CD4-positive, alpha-beta T cell treated with Interleukin-6 for 4 hours (primary cell): ENCODE results near the gene PTCD2.

Source experiments
- DNase-seq: peaks from one replicate; pipeline ENCODE4 v3.0.0-alpha.2; 2020; ENCODE audit warnings: mixed read lengths

PTCD2 gene

DNA sequence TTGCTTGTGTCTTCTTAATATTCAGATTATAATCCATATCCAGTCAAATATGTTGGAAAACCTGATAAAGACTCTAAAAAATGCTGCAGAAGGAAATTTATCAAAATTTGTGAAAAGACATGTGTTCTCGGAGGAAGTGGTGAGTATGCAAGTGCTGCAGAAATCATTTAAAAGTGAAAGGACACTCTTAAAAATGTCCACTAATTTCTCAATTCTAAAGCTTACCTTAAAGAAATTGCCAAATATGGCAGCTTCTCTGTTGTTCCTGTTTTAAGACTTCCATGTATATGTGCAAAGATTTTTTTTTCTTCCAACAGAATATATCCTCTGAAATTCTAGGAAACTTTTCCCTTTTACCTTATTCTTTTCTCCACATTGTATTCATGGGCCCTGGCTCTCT lies 32.4 kb downstream of the PTCD2 start:
- DNase-seq, result no peak

DNA sequence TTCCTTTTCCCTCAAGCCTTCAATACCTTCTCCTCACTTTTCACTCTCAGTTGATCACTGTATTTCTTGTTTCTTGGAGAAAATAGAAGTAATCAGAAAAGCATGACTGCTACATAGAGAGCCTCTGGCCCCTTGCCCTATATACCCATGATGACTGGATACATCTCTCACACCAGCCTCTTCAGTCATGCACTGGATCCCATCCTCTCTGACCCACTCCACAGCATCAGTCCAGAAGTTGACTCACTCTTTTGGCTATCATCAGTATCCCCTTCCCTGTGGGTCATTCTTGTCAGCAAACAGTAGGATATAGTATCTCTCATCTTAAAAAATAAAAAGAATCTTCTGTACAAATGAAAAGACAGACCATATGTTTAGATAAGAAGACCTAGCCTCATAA lies 32.9 kb downstream of the PTCD2 start:
- no peak for DNase-seq

DNA sequence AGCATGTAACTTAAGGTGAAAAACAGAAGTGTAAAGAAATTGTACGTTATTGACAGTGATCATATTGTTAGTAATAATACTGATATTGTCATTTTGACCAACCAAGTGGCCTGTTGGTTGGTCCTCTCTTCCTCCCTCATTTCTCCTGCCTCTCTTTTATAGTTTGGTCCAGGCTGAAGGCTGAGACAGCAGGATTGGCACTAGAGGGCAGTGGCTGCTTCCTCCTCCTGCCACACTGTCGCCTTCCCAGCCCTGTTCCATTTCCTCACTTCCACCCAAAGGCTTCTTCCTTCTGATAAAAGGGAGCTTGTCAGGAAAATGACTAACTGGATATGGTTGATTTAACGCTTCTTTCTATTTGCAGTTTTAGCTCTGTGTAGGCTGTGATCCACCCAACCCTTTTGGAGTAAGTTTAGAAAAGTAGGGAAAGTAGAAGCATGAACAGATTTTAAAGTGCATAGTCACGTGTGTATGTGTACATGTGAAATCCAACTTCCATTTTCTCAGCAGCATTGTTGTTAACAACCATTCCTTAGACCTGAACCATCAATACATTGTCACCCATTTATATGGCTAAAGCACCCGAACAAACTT lies 35.6 kb downstream of the PTCD2 start:
- DNase-seq, result no peak

DNA sequence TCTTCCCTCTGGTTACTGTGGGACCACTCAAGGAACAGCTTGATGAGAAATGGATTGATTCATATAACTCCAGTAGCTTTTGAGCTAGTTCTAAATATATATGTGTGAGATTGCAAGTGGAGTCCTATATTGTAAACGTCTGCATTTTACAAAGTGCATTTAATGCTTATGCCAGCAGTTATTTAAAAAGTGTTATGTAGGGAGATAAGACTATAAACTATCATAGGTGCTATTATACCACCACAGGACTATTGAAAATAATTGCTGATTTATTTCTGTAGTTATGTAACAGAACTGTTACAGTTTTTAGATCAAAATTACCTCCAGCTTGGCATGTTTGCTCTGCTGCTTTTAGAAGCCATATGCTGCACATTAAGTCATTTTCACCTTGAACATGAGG lies 36.2 kb downstream of the PTCD2 start:
- DNase-seq, result no peak

DNA sequence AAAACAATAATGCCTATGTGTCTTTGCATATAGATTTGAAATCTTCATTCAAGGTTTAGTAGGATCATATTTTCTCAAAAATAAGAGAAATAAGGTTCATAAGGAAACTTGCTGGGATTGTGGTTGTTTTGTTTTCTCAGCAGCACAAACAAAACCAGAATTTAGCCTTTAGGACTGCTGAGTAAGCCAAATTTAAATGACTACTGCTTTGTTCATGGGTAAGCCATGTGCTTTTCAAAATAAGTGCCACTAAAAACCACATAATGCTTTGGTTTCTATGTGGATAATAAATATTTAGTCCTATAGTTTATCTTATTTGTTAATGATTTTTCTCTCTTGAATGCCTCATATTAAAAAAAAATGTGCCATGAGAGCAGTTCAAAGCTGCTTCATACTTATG lies 38.8 kb downstream of the PTCD2 start:
- DNase-seq, result no peak

DNA sequence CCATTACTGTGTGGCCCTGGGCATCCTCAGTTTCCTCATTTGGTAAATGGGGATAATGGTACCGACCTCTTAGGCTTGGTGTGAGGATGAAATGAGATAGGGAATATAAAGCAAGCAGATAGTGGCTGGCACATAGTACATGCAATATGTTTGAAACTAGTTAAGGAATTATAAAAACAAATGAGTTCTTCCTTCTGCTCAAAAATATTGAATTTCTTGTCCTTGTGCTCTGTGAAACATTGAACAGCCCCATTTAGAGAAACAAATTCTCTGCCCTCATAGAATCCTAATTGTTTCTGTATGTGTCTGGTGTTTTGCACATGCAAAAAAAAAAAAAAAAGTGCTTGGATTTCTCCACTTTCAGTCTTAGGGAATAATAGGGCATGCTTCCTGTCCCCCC lies 39.7 kb downstream of the PTCD2 start:
- no peak for DNase-seq

DNA sequence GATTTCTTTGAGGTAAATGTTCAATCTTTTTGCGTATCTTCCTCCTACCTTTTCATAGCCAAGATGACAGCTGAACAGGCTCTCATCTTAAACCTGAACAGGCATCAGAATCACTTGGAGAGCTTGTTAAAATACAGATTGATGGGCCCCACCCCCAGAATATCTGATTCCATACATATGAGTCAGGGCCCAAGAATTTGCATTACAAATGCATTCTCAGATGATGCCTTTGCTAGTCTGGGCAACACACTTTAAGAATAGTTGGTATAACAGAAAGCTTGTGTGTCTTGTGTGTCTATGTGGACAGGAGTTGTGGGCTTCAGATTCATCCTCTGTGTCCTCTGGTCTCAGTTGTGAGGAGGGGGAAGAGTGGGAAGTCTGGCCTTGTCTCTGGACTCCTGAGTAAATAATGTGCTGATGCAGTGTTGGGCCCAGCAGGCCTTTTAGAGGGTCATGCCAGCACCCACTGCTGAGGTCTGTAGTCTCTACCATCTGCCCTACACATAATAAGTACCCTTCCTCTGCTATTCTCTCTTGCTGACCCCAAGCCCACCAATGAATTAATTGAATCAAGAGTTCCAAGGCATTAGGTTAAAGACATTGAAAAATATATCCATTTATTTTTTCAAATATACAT lies 43.1 kb downstream of the PTCD2 start:
- no peak for DNase-seq

DNA sequence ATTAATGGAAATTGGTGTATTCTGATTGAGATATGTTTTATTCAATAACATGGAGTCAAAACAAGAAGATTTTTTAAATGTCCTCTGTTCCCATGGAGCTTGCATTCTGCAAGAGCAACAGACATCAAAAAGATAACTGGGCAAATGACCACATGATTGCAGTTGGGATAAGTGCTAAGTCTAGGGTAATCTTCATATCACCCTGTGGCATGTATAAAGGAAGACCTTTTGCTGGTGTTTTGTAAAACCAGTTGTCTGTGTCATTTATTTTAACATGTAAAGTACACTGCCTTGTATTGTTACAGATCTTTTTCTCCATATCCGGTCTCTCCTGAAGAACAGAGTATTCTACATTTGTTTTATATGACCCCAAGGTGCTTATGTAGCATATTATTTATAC lies 44.0 kb downstream of the PTCD2 start:
- no peak for DNase-seq

DNA sequence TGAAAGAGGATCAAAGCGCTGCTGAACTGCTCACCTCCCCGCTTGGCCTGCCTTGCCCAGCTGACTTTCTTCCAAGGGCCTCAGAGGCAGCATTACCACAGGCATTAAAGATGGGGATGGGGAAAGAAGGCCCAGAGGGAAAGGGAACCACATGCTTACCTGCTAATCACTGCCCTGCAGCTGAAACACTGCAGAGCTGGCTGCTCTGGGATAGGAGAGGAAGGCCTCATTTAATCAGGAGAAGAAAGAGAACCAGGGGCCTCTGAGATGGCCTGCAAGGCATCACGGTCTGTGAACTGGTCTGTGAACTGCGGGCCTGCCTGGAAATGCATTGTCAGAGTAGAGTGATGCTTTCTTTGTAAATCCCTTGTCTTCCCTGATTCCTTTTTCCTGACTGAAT lies 44.8 kb downstream of the PTCD2 start:
- no peak for DNase-seq

DNA sequence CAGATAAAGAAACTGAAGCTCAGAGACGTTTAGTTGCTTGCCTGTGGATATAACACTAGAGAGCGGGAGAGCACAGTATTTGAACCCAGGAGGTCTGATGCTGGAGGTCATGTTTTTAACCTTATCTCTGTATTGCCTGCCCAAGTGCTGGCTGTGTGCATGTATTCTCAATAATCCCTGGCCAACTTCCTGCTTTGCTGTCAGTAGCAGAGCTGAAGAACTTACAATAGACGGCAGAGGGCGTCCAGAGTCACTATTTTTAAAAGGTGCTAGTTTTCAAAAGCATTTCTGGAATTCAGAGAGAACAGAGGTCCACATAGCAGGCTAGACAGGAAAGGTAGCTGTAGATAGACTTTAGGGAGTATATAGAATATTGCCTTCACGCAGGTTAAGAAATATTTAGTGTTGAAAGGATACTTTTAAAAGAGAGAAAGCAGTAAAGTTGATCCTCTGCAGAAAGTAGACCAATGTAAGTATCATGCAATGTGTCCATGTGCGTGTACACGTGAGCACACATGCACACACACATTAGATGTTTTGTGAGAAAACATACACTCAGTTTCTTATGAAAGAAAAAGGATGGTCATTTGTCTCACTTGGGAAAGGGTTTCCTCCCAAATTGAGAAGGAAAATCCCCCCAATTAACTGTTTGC lies 46.3 kb downstream of the PTCD2 start:
- DNase-seq, result peak; percentile 19

DNA sequence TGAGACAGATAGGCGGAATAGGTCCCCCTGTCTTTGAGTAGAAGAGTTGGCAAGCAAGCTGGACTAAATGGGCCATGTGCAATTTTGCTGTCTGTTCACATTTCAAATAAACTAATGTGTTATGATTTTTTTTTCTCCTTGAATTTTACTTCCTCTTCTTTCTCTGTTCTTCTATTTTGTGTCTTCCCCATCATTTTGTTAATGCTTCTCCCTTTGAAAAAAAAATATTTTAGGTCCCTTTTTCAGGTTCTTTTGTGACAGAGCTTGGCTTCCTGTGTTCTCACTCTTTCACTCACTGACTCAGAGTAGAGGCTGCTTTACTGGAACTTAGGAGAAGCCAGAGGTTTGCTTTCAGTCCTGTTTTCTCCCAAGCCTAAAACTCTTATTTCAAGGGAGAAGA lies 48.1 kb downstream of the PTCD2 start:
- no peak for DNase-seq

DNA sequence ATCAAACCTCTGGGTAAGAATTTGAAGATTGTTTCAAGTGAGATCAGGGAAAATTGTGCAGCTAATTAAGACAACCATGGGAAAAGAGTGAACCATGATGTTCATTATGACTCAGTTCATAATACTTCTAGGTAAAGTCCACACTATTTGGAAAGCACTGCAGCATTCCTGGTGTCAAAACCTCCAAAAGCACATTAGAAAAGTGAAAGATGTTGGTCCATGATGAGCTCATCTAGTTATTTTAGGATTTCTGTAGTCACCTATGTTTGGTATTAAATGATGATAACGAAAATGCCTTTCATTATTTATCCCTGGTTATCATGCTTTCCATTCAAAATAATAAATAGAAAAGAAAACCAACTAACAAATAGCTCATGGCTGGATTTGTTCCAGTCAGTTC lies 49.1 kb downstream of the PTCD2 start:
- no peak for DNase-seq

DNA sequence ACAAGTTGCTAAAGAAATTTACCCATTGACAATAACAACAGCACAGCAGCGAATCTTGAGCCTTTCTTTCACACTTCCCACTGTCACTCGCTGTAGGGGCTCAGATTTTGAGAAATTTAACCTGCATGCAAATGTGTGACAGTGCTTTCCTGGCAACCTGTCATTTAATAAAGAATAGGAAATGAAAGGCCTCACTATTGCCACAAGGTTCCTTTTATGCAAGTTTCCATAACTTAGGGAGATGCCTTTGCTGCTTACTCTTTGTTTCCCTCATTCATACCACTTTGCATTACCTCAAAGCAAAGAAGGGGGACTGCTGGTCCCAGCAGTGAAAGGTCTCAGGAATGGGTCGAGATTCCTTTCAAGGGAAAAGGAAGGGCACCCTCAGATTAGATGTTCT lies 49.5 kb downstream of the PTCD2 start:
- no peak for DNase-seq

DNA sequence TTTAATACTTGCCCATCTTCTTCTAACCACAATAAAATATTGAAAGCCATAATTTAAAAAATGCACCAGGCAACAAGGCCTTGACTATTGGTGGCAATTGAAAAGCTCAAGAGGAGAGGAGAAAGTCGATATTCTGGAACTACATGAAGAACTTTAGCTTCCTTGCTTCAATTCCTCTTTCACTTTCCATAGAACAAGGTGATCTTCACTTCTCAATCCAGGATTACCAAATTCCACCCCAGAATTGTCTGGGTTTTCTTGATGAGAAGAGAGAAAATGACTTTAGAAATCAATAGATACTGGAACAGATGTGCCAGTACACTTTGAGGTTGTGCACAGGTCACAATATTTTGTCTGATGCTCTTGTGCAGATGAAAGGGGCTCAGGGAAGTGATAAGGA lies 52.2 kb downstream of the PTCD2 start:
- no peak for DNase-seq

DNA sequence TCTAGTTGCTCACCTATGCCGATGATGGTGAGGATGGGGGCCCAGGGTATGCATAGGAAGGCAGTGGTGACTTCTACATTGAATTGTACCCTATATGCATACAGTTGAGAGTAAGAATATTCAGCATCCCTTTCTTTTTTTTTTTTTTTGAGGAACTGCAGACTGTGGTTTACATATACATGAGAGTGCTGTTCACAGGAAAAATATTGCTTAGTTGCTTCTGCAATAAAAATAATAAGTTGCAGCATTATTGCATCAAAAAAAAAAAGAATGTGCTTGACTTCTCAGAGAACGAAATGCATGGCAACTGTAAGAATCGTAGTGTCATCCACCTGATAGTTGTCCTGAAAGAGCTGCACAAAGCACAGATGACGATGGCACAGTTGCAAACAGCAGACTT lies 52.8 kb downstream of the PTCD2 start:
- no peak for DNase-seq

DNA sequence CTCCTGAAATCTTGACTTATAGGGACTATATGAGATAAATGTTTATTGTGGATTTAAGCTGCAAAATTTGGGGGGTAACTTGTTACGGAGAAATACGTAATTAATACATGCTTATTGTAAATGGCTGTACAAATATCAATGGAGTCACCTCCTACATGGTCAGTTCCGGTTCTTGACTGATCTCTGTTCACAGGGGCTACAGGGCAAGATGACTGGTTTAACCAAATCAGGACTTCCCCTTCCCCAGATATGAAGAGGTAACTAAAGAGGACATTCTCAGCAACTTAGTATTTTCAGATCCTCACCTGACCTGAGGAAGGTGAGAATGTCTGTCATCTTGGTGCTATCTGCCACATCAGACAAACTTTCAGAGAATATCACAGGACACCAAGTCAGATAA lies 54.7 kb downstream of the PTCD2 start:
- no peak for DNase-seq

DNA sequence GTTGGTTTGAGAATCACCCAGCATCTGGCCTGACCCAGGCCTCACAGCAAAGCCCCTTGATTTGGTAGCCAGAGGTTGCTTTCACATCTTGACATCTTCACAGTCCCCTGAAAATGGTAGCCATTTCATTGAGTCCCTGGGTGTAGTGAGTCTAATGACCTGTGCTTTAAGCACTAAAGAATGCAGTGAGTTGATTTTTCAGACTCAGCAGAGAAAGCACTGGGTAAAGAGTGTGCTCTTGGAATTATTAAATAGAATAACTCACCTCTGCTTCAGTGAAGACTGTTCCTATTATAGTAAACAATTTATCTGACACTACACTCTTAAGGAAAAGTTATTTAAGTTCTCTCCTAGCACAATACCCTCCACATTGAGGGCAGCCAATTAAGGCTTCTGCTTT lies 56.2 kb downstream of the PTCD2 start:
- DNase-seq, result no peak

DNA sequence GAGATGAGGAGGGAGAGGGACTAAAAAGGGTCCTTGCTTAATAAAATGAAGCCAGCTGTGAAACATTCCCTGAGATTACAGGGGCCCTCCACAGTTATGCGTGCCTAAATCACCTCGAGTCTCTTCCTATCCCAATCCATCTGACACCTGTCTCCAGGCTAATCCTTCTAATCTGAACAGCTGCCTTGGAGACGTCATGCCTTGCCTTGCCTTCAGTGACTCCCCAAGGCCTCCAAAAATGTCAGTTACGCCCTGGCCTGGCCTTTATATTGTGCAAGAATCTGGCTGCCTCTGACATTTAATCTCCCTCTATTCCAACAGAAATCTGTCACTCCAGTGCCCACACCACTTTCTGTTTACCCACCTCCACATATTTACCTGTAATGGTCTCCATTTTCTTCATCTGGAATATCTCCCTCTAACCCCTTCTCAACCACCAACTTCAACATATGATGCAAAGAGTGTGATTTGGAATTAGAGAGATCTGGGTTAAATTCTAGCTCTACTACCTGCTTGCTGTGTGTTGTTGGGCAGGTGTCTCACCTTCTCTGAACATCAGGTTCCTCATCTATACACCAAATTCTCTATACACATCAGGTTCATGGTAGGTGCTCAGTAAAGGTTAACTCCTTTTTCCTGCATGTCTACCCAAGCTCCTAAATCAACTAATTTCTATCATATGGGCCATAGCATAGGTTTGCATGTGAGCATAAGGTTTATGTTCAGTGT lies 57.9 kb downstream of the PTCD2 start:
- DNase-seq, result no peak

DNA sequence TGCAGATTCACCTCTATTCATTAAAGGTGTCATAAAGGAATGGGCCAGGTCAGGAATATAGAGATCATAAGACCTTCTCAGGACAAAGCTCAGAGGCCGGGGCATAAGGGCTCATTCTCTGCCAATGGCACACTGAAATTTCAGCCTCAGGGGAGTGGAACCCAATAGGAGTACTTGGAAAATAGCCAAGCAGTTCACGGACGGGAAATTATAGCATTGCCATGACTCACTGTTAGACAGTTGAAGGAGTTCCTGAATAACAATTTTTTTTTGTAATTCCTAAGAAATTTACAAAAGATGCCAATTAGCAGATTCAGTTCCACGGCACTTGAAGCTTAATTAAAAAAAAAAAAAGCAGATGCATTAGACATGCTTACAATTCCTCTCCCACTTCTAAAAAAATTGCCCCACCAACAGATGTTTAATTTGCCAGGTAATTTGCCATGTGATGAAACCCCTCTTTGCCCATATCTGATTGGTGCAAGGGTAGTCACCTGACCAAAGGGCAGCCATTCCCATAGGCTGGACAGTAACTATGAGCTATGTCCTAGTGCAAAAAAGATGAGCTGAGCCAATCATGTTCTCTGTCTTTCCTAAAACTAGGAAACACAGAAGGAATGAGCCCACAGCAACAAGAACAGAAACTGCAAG lies 58.6 kb downstream of the PTCD2 start:
- no peak for DNase-seq

DNA sequence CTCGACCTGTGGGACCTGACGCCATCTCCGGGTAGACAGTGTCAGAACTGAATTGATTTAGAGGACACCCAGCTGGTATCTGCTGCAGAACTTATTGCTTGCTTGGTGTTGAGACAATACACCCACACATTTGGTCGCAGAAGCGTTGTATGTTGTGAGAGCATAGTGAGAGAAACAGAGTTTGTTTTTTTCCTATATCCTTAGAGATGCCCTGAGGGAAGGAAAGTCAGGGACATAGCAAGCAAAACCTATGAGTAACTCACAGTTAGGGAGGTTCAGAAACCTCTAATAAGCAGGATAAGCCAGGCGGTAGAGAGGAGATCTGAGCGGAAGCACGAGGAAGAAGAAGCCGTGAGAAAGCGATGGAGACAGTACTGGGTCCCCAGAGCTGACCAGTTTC lies 59.8 kb downstream of the PTCD2 start:
- DNase-seq, result no peak

DNA sequence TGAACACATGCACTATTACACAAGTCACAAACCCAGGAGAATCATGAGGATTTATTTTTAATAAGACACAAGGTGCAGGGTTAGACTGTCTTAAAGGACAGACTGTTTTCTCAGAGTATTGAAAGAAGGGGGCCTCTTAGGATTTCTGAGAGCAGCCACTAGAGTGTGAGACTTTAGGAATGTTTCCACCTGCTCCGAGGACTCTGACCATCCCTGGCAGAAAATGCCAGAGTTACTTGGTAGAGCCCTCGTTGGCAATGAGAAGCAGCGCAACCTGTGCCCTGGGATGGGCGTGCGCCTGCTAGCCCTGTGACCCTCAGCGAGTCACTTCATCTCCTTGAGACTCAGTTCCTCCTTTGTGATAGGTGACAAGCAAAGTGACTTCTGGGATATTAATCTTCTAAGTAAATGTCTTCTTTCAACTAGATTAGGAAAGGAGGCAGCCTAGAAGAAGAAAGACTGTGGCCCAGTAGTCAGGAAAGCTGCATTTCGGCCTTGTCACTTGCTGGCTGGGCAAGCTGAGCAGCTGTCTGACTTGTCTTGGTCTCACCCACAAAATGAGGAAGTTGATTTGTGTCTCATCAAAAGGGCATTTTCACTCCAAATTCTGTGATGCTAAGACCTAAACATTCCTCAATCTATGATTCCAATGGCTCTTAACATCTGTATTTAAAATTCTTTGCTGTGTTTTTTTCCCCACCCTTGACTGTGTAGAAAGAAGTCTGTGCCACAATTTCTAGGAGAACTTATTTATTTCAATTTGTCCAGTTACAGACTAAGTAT lies 60.5 kb downstream of the PTCD2 start:
- DNase-seq, result no peak

DNA sequence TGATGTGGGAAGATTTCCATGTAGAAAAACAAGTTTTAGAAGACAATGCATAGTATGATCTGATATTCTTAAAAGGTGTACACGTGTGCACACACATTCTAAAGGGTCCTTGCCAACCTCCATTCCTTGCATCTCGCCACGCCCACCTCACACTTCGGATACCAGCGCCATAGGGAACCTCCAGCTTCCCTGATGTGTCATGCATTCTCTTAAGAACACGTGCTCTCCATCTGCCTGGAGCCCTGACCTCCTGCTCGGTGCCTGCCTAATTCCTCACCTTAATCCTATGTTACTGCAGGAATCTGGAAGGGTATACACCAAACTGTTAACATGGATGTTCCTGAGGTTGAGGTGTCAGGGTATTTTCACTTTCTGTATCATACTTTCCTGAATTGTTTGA lies 63.1 kb downstream of the PTCD2 start:
- DNase-seq, result no peak

DNA sequence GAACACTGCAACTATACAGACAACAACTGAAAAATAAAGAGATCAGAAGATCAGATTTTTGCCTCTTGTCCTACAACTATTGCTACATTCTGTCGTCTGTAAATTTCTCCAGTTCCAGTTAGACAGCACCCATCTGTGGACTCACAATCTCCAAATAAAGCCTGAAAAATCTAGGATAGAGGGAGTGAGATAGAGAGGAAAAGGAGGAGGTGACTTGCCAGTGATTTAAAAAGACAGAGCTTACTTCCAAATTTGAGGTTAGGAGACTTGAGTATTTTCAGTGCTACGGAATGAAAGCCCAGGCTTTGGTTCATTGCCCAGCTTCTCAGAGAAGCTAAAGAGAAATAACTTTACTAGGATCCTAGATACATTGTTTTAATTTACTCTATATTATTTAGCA lies 63.6 kb downstream of the PTCD2 start:
- no peak for DNase-seq
